K562 (cell line): ENCODE data around the gene COG3. TPM values are rescaled to one million over a fixed set of nuclear protein-coding genes. Genes with fewer than 3 reads are reported as not detected.

Source experiments
- ATAC-seq: fragments of 200-7000 bp; cut with Tn5 transposase; 3 replicates; pipeline ENCODE4 v1.9.1; 2020; ENCODE audit warnings: moderate library complexity
- BruUV-seq: library from RNA; stranded (reverse); fragments of 400-500 nt; replicated peaks from 2 replicates; lab custom pipeline; 2021; lab: Mats Ljungman, UMichigan
- CTCF ChIA-PET: fragments of 300-600 bp; formaldehyde crosslinking; extraction: SDS; loops from one replicate; lab custom pipeline; 2021; ENCODE audit warnings: low intra/inter-chr PET ratio; lab: Yijun Ruan, JAX
- POLR2A ChIA-PET: fragments of 300-600, 350-650 bp; sonication (Branson Sonifier 250); formaldehyde crosslinking; extraction: SDS; loops from one replicate; lab custom pipeline; 2021; ENCODE audit warnings: antibody characterized with exemption, inconsistent platforms; lab: Yijun Ruan, JAX
- DNase-seq, 4 experiments: peaks; one replicate each; pipeline versions ENCODE4 v3.0.0 to v3.0.0-alpha.2; 2011 to 2018; ENCODE audit warnings: low spot score in 3 of 4, mixed read lengths in 3 of 4; ENCODE audit errors: extremely low read depth in 1 of 4
- FAIRE-seq: peaks from 2 replicates; lab custom pipeline; 2011; peaks lifted over from hg19 to GRCh38; lab: Jason Lieb, UNC
- H2AFZ ChIP-seq: 2 replicates; pipeline ENCODE4 v1.6.0; 2011; ENCODE audit warnings: low read depth, low read length, control low read depth, inconsistent platforms
- H3K27ac ChIP-seq: fragments of 200-600 bp; 3 replicates; pipeline ENCODE4 v1.8.0; 2011; ENCODE audit warnings: low read depth, mild to moderate bottlenecking, control low read depth, inconsistent platforms, low read length, moderate library complexity, mixed read lengths; ENCODE audit errors: extremely low read depth
- H3K27me3 ChIP-seq, 2 experiments: fragments of 300-600 bp in 1 of 2; 2 replicates in 1 of 2; 3 replicates in 1 of 2; pipeline versions ENCODE4 v1.6.0 to v1.8.0; 2011; ENCODE audit warnings: inconsistent platforms in 2 of 2, low read length in 2 of 2, mild to moderate bottlenecking in 1 of 2, mixed read lengths in 1 of 2, moderate library complexity in 1 of 2; ENCODE audit not compliant: control insufficient read depth in 2 of 2, insufficient read depth in 2 of 2
- H3K36me3 ChIP-seq: fragments of 300-600 bp; 3 replicates; pipeline ENCODE4 v1.8.0; 2011; ENCODE audit warnings: mild to moderate bottlenecking, low read length, inconsistent platforms; ENCODE audit not compliant: control insufficient read depth, insufficient read depth
- H3K4me1 ChIP-seq, 2 experiments: fragments of 200-600 bp in 1 of 2; replicated peaks in 1 of 2; 2 replicates in 1 of 2; 3 replicates in 1 of 2; pipeline versions ENCODE4 v1.5.1 to v1.8.0; 2011; ENCODE audit warnings: inconsistent platforms in 2 of 2, low read length in 2 of 2, mild to moderate bottlenecking in 1 of 2, mixed read lengths in 1 of 2, moderate library complexity in 1 of 2; ENCODE audit not compliant: control insufficient read depth in 2 of 2, insufficient read depth in 2 of 2
- H3K4me2 ChIP-seq: 2 replicates; pipeline ENCODE4 v1.6.1; 2011; ENCODE audit warnings: low read length, control low read depth, inconsistent platforms, mixed read lengths; ENCODE audit not compliant: insufficient read depth
- H3K4me3 ChIP-seq: fragments of 200-600 bp; sonication (generic), shearing (Covaris generic); 2 replicates; pipeline ENCODE4 v1.5.1; 2016; ENCODE audit warnings: control low read depth, inconsistent platforms
- H3K79me2 ChIP-seq: fragments of 200-600 bp; 3 replicates; pipeline ENCODE4 v1.8.0; 2011; ENCODE audit warnings: low read length, inconsistent platforms; ENCODE audit not compliant: control insufficient read depth, insufficient read depth
- H3K9ac ChIP-seq, 2 experiments: 2 replicates each; pipeline versions ENCODE4 v1.6.0 to v1.6.1; 2011; ENCODE audit warnings: low read depth in 2 of 2, low read length in 2 of 2, control low read depth in 1 of 2, inconsistent platforms in 1 of 2, mild to moderate bottlenecking in 1 of 2, mixed read lengths in 1 of 2; ENCODE audit not compliant: insufficient read depth in 1 of 2
- H3K9me1 ChIP-seq: one replicate; pipeline ENCODE4 v1.6.0; 2011; ENCODE audit warnings: inconsistent platforms, mild to moderate bottlenecking, low read length, moderate library complexity; ENCODE audit not compliant: control insufficient read depth, insufficient read depth
- H3K9me3 ChIP-seq: replicated peaks from 2 replicates; pipeline ENCODE4 v1.5.1; 2011; ENCODE audit warnings: low read depth, low read length, inconsistent platforms; ENCODE audit not compliant: control insufficient read depth, insufficient read depth
- H4K20me1 ChIP-seq: replicated peaks from 2 replicates; pipeline ENCODE4 v1.6.1; 2011; ENCODE audit warnings: low read length, inconsistent platforms, mixed read lengths; ENCODE audit not compliant: control insufficient read depth, insufficient read depth
- HIVEP1 ChIP-seq: fragments of 250-450 bp; sonication (Bioruptor Pico); IDR thresholded peaks from 2 replicates; pipeline ENCODE4 v1.4.0; 2020; ENCODE audit warnings: mild to moderate bottlenecking
- HNRNPUL1 ChIP-seq: fragments of 200-400 bp; formaldehyde crosslinking; IDR thresholded peaks from 2 replicates; pipeline ENCODE4 v1.6.1; 2017; ENCODE audit warnings: low read length
- L3MBTL2 ChIP-seq: fragments of 450-650 bp; IDR thresholded peaks from 2 replicates; pipeline ENCODE4 v1.6.1; 2016; ENCODE audit warnings: mild to moderate bottlenecking, moderate library complexity
- MBD2 ChIP-seq: sonication (generic); IDR thresholded peaks from 2 replicates; pipeline ENCODE4 v1.6.1; 2016; ENCODE audit warnings: low read depth, borderline replicate concordance
- RAD51 ChIP-seq: fragments of 450-650 bp; IDR thresholded peaks from 2 replicates; pipeline ENCODE4 v1.7.1; 2016; ENCODE audit warnings: low read depth, mild to moderate bottlenecking, borderline replicate concordance
- SREBF1 ChIP-seq: fragments of 150-350 bp; IDR thresholded peaks from 2 replicates; pipeline ENCODE4 v1.6.1; 2014; ENCODE audit warnings: antibody characterized with exemption, low read depth, low read length, borderline replicate concordance
- TAL1 ChIP-seq: fragments of 450-650 bp; IDR thresholded peaks from 2 replicates; pipeline ENCODE4 v1.6.1; 2016; ENCODE audit warnings: mild to moderate bottlenecking
- TARDBP ChIP-seq: fragments of 450-650 bp; IDR thresholded peaks from 2 replicates; pipeline ENCODE4 v1.6.1; 2016
- ZNF133 ChIP-seq: fragments of 250-450 bp; sonication (Bioruptor Pico); IDR thresholded peaks from 2 replicates; pipeline ENCODE4 v1.4.0; 2020; ENCODE audit warnings: mild to moderate bottlenecking
- WGBS: fragments of 100-300 bp; shearing (Covaris generic); methylation state at CpG from one replicate; pipeline ENCODE4 v1.1.6; 2016; ENCODE audit warnings: low coverage, mixed read lengths; ENCODE audit not compliant: insufficient coverage; ENCODE audit errors: missing lambda C conversion rate; 5-methylcytosine and 5-hydroxymethylcytosine counted together
- in situ Hi-C: fragments of 300-500 bp; cut with MboI; formaldehyde crosslinking; loops from 4 replicates; pipeline ENCODE4 v1.15.0; 2018; ENCODE audit warnings: inconsistent platforms, mixed read lengths
- intact Hi-C: fragments of 100-400 bp; cut with micrococcal nuclease; formaldehyde crosslinking; loops from 2 replicates; pipeline ENCODE4 v1.14.2; 2022
- polyA plus RNA-seq, 8 experiments: library from polyadenylated mRNA; depleted of rRNA in 4 of 8; stranded (reverse) in 5 of 8; unstranded in 3 of 8; fragments of >200 nt; fragmentation: Nextera tagmentation in 2 of 8; fragmentation: Illumina TruSeq in 1 of 8; extraction: Ambion mirVana in 2 of 8; extraction: Trizol in 1 of 8; gene quantifications; 2 replicates each; pipeline versions ENCODE4 v1.2.1 to v1.2.3, GENCODE V29; 2011 to 2014; ENCODE audit warnings: inconsistent platforms in 1 of 8, missing spikeins in 1 of 8
- total RNA-seq, 7 experiments: library from RNA; depleted of rRNA in 6 of 7; stranded (reverse); fragments of >200 nt in 6 of 7; fragmentation: Illumina TruSeq in 2 of 7; extraction: Trizol in 2 of 7; gene quantifications; 2 replicates each; pipeline versions ENCODE4 v1.2.1 to v1.2.3, GENCODE V29; 2011 to 2021; ENCODE audit warnings: low replicate concordance in 1 of 7
- TF ChIP-seq, protein P1 (sequence below): fragments of 250-450 bp; sonication (Bioruptor Pico); IDR thresholded peaks from 2 replicates; pipeline ENCODE4 v1.4.0; 2020
- TF ChIP-seq, protein P2 (sequence below): fragments of 250-450 bp; sonication (Bioruptor Pico); IDR thresholded peaks from 2 replicates; pipeline ENCODE4 v1.8.0; 2022; ENCODE audit warnings: inconsistent platforms, mild to moderate bottlenecking, moderate library complexity, borderline replicate concordance
- TF ChIP-seq, protein P3 (sequence below), 3 experiments: fragments of 200-800 bp in 1 of 3; fragments of 250-450 bp in 1 of 3; fragments of 450-650 bp in 1 of 3; sonication (Bioruptor Pico) in 1 of 3; sonication (Bioruptor generic) in 1 of 3; formaldehyde crosslinking in 1 of 3; IDR thresholded peaks; 2 replicates each; pipeline versions ENCODE4 v1.6.1 to v1.8.0; 2016 to 2022; ENCODE audit warnings: mild to moderate bottlenecking in 2 of 3, missing genetic modification characterization in 2 of 3, missing compliant biosample characterization in 1 of 3, moderate library complexity in 1 of 3

The COG3 gene
- total and polyA plus RNA-seq, 9 of the 15 experiments (the other 6 are each of a cell fraction or from before 2014, with no cell fraction given), result 3.9 to 22.9 (median 14.5) TPM

- TF ChIP-seq, protein P1, sequence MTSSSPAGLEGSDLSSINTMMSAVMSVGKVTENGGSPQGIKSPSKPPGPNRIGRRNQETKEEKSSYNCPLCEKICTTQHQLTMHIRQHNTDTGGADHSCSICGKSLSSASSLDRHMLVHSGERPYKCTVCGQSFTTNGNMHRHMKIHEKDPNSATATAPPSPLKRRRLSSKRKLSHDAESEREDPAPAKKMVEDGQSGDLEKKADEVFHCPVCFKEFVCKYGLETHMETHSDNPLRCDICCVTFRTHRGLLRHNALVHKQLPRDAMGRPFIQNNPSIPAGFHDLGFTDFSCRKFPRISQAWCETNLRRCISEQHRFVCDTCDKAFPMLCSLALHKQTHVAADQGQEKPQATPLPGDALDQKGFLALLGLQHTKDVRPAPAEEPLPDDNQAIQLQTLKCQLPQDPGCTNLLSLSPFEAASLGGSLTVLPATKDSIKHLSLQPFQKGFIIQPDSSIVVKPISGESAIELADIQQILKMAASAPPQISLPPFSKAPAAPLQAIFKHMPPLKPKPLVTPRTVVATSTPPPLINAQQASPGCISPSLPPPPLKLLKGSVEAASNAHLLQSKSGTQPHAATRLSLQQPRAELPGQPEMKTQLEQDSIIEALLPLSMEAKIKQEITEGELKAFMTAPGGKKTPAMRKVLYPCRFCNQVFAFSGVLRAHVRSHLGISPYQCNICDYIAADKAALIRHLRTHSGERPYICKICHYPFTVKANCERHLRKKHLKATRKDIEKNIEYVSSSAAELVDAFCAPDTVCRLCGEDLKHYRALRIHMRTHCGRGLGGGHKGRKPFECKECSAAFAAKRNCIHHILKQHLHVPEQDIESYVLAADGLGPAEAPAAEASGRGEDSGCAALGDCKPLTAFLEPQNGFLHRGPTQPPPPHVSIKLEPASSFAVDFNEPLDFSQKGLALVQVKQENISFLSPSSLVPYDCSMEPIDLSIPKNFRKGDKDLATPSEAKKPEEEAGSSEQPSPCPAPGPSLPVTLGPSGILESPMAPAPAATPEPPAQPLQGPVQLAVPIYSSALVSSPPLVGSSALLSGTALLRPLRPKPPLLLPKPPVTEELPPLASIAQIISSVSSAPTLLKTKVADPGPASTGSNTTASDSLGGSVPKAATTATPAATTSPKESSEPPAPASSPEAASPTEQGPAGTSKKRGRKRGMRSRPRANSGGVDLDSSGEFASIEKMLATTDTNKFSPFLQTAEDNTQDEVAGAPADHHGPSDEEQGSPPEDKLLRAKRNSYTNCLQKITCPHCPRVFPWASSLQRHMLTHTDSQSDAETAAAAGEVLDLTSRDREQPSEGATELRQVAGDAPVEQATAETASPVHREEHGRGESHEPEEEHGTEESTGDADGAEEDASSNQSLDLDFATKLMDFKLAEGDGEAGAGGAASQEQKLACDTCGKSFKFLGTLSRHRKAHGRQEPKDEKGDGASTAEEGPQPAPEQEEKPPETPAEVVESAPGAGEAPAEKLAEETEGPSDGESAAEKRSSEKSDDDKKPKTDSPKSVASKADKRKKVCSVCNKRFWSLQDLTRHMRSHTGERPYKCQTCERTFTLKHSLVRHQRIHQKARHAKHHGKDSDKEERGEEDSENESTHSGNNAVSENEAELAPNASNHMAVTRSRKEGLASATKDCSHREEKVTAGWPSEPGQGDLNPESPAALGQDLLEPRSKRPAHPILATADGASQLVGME (CRISPR knock-in tag), result no peak
- no peak for TF ChIP-seq SREBF1
Observed at GRCh38 chr13:45451282-45451681, 13.5 kb upstream of the COG3 start (continued).

GRCh38 chr13:45454204-45454603 lies 10.5 kb upstream of the COG3 start:
- Histone ChIP-seq H2AFZ (no peak overlapping the region), H3K9ac (no peak overlapping the region), H3K4me1 (no peaks in the 10 kb centered on the region), H3K4me3 (no peak overlapping the region), H3K9me3 (no peaks in the 10 kb centered on the region; the same call in 1 of the 2 replicates), H3K27me3 (no peaks in the 10 kb centered on the region), H3K27ac (no peak overlapping the region), H3K36me3 (no peaks in the 10 kb centered on the region), H4K20me1 (no peaks in the 10 kb centered on the region), H3K9me1 (no peaks in the 10 kb centered on the region), H3K4me2 (no peak overlapping the region), H3K79me2 (no peaks in the 10 kb centered on the region)
- FAIRE-seq, result no peak
- intact Hi-C loops (no loop called here), in situ Hi-C loops (no loop called here)
- CTCF ChIA-PET, result no interaction called here
- no peak for ATAC-seq
- WGBS, result 29% methylated on average over 7 of the region's 7 CpGs
- no TSS peak for BruUV-seq
- DNase-seq, result no peak
- POLR2A ChIA-PET, result no interaction called here
- TF ChIP-seq, protein P2, sequence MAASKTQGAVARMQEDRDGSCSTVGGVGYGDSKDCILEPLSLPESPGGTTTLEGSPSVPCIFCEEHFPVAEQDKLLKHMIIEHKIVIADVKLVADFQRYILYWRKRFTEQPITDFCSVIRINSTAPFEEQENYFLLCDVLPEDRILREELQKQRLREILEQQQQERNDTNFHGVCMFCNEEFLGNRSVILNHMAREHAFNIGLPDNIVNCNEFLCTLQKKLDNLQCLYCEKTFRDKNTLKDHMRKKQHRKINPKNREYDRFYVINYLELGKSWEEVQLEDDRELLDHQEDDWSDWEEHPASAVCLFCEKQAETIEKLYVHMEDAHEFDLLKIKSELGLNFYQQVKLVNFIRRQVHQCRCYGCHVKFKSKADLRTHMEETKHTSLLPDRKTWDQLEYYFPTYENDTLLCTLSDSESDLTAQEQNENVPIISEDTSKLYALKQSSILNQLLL (CRISPR knock-in tag), result no peak
- no peak for TF ChIP-seq MBD2
- TF ChIP-seq ZNF133 (CRISPR knock-in tag), result no peak
- TF ChIP-seq, protein P3, sequence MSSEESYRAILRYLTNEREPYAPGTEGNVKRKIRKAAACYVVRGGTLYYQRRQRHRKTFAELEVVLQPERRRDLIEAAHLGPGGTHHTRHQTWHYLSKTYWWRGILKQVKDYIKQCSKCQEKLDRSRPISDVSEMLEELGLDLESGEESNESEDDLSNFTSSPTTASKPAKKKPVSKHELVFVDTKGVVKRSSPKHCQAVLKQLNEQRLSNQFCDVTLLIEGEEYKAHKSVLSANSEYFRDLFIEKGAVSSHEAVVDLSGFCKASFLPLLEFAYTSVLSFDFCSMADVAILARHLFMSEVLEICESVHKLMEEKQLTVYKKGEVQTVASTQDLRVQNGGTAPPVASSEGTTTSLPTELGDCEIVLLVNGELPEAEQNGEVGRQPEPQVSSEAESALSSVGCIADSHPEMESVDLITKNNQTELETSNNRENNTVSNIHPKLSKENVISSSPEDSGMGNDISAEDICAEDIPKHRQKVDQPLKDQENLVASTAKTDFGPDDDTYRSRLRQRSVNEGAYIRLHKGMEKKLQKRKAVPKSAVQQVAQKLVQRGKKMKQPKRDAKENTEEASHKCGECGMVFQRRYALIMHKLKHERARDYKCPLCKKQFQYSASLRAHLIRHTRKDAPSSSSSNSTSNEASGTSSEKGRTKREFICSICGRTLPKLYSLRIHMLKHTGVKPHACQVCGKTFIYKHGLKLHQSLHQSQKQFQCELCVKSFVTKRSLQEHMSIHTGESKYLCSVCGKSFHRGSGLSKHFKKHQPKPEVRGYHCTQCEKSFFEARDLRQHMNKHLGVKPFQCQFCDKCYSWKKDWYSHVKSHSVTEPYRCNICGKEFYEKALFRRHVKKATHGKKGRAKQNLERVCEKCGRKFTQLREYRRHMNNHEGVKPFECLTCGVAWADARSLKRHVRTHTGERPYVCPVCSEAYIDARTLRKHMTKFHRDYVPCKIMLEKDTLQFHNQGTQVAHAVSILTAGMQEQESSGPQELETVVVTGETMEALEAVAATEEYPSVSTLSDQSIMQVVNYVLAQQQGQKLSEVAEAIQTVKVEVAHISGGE (CRISPR knock-in tag; IDR thresholded peaks at IDR 0.05), result no peak
- TF ChIP-seq RAD51, result no peak
- no peak for TF ChIP-seq TARDBP
- no peak for TF ChIP-seq HIVEP1 (CRISPR knock-in tag)
- no peak for TF ChIP-seq L3MBTL2
- TF ChIP-seq TAL1, result no peak
- TF ChIP-seq HNRNPUL1, result no peak
